ENCODE results near the gene MMD2.

Gene MMD2

DNA sequence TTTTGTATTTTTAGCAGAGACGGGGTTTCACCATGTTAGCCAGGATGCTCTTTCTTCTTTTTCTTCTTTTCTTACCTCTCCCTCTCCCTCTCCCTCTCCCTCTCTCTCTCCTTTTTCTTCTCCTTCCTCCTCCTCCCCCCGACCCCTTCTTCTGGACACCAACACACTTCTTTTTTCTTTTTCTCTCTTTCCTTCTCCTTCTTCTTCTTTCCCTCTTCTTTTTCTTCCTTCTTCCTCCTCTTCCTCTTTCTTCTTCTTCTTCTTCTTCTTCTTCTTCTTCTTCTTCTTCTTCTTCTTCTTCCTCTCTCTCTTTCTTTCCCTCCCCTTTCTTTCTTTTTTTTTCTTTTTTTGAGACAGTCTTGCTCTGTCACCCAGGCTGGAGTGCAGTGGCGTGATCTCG is 14.0 kb downstream of the MMD2 start:
- TF ChIP-seq, protein P1, sequence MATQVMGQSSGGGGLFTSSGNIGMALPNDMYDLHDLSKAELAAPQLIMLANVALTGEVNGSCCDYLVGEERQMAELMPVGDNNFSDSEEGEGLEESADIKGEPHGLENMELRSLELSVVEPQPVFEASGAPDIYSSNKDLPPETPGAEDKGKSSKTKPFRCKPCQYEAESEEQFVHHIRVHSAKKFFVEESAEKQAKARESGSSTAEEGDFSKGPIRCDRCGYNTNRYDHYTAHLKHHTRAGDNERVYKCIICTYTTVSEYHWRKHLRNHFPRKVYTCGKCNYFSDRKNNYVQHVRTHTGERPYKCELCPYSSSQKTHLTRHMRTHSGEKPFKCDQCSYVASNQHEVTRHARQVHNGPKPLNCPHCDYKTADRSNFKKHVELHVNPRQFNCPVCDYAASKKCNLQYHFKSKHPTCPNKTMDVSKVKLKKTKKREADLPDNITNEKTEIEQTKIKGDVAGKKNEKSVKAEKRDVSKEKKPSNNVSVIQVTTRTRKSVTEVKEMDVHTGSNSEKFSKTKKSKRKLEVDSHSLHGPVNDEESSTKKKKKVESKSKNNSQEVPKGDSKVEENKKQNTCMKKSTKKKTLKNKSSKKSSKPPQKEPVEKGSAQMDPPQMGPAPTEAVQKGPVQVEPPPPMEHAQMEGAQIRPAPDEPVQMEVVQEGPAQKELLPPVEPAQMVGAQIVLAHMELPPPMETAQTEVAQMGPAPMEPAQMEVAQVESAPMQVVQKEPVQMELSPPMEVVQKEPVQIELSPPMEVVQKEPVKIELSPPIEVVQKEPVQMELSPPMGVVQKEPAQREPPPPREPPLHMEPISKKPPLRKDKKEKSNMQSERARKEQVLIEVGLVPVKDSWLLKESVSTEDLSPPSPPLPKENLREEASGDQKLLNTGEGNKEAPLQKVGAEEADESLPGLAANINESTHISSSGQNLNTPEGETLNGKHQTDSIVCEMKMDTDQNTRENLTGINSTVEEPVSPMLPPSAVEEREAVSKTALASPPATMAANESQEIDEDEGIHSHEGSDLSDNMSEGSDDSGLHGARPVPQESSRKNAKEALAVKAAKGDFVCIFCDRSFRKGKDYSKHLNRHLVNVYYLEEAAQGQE (IDR thresholded peaks at IDR 0.05; ENCODE audit: insufficient read depth in 1 of 2, low read depth in 2 of 2, low read length in 2 of 2) = no peak
- TF ChIP-seq SIN3A (IDR thresholded peaks at IDR 0.05; ENCODE audit: borderline replicate concordance, insufficient read depth, low read length) = no peak
- TF ChIP-seq POLR2AphosphoS5 (IDR thresholded peaks at IDR 0.05; ENCODE audit: low read depth, low read length) = no peak
- TF ChIP-seq FOXP2 (optimal IDR thresholded peaks at IDR 0.05; ENCODE audit: borderline replicate concordance, extremely low read depth, extremely low read length, insufficient read depth) = no peak
- no peak for TF ChIP-seq TAF1 (IDR thresholded peaks at IDR 0.05; ENCODE audit: borderline replicate concordance, insufficient read depth, low read length)

DNA sequence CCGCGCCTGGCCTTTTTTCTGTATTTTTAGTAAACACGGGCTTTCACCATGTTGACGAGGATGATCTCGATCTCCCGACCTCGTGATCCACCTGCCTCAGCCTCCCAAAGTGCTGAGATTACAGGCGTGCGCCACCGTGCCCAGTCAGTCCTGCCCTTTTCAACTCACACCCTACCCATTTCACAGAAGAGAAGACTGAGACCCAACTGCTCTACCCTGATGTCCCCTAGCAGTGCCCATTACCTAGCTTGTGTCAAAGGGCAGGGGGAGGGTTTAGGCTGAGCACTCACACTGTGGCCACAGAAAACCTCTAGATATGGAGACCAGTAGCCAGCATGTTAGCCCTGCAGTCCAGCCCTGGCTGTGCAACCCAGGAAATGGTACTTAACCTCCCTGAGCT is 15.7 kb downstream of the MMD2 start:
- TF ChIP-seq TAF1 (IDR thresholded peaks at IDR 0.05; ENCODE audit: borderline replicate concordance, insufficient read depth, low read length) = no peak
- no peak for TF ChIP-seq POLR2AphosphoS5 (IDR thresholded peaks at IDR 0.05; ENCODE audit: low read depth, low read length)
- no peak for TF ChIP-seq FOXP2 (optimal IDR thresholded peaks at IDR 0.05; ENCODE audit: borderline replicate concordance, extremely low read depth, extremely low read length, insufficient read depth)
- TF ChIP-seq, protein P1 (IDR thresholded peaks at IDR 0.05; ENCODE audit: insufficient read depth in 1 of 2, low read depth in 2 of 2, low read length in 2 of 2) = no peak
- TF ChIP-seq SIN3A (IDR thresholded peaks at IDR 0.05; ENCODE audit: borderline replicate concordance, insufficient read depth, low read length) = no peak

DNA sequence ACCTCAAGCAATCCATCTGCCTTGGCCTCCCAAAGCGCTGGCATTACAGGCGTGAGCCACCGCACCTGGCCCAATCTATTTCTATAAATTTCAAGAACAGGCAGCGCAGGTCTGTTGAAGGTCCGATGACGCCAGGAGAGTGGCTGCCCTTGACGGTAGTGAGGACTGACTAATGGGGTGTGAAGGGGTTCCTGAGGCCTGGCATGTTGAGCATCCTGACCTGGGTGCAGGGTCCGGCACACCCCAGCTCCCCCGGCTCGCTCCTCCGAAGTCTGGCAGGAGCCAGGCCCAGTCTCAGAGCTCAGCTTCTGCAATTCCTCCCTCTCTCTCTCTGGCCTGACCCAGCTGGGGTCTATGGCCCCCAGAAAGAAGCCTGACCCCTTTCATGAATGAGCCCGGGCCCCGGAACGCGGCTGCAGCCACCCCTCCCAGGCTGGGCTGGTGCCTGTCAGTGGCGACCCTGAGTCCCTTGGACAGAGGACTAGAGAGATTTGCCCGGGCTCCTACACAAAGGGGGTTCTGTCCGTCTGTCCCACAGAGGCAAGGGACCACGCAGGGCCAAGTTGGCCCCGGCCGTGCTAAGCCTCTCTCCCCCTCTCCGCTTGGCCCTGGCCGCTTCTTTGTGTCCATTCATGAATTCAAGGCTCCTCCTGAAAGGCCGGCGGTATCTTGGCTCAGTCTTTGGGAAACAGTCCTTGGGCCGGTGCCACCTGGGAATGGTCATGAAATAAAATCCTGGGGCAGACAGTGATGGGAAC is 18.8 kb downstream of the MMD2 start:
- no peak for TF ChIP-seq SIN3A (IDR thresholded peaks at IDR 0.05; ENCODE audit: borderline replicate concordance, insufficient read depth, low read length)
- no peak for TF ChIP-seq POLR2AphosphoS5 (IDR thresholded peaks at IDR 0.05; ENCODE audit: low read depth, low read length)
- TF ChIP-seq, protein P1 (IDR thresholded peaks at IDR 0.05; ENCODE audit: insufficient read depth in 1 of 2, low read depth in 2 of 2, low read length in 2 of 2) = no peak
- TF ChIP-seq FOXP2 (optimal IDR thresholded peaks at IDR 0.05; ENCODE audit: borderline replicate concordance, extremely low read depth, extremely low read length, insufficient read depth) = no peak
- no peak for TF ChIP-seq TAF1 (IDR thresholded peaks at IDR 0.05; ENCODE audit: borderline replicate concordance, insufficient read depth, low read length)

DNA sequence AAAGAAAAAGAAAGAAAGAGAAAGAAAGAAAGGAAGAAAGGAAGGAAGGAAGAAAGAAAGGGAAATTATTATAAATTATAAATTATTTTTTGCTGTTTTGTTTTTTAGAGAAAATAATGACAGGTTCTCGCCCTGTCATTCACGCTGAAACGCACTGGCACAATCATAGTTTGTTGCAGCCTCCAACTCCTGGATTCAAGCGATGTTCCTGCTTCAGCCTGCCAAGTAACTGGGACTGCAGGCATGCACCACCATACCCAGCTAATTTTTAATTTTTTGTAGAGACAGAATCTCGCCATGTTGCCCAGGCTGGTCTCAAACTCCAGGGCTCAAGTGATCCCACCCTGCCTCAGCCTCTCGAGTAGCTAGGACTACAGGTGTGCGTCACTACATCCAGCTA is 21.6 kb downstream of the MMD2 start:
- TF ChIP-seq FOXP2 (optimal IDR thresholded peaks at IDR 0.05; ENCODE audit: borderline replicate concordance, extremely low read depth, extremely low read length, insufficient read depth) (no peak), TAF1 (IDR thresholded peaks at IDR 0.05; ENCODE audit: borderline replicate concordance, insufficient read depth, low read length) (no peak)

DNA sequence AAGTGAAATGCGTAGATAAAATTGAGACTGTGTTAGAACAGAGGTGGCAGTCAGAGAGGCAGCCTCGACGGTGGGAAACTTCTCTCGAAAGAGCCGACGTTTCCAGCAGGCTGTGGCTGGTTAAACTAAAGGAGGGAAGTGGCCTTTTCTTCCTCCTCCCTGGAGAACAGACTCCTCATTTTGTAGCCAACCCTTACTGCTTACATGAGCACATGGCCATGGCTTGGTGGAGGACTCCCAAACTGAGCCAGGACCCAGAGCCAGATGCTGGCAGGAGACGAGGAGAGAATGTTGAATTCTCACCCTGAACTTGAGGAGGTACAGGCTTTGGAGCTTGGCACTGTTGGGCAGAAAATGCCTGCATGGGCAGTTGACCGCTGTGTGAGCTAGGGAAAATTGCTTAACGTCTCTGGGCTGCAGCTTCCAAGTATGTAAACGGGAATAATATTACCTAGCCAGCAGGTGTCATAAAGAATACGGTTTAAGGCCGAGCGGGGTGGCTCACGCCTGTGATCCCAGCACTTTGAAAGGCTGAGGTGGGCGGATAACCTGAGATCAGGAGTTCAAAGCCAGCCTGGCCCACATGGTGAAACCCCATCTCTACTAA is 24.5 kb downstream of the MMD2 start:
- TF ChIP-seq, protein P1 (IDR thresholded peaks at IDR 0.05; ENCODE audit: insufficient read depth in 1 of 2, low read depth in 2 of 2, low read length in 2 of 2) = no peak
- TF ChIP-seq SIN3A (IDR thresholded peaks at IDR 0.05; ENCODE audit: borderline replicate concordance, insufficient read depth, low read length) = no peak
- TF ChIP-seq TAF1 (IDR thresholded peaks at IDR 0.05; ENCODE audit: borderline replicate concordance, insufficient read depth, low read length) = no peak
- TF ChIP-seq FOXP2 (optimal IDR thresholded peaks at IDR 0.05; ENCODE audit: borderline replicate concordance, extremely low read depth, extremely low read length, insufficient read depth) = no peak
- no peak for TF ChIP-seq POLR2AphosphoS5 (IDR thresholded peaks at IDR 0.05; ENCODE audit: low read depth, low read length)
